SU-DHL-6 (cell line): ENCODE data around the gene EML6.

Source experiments
- H2AFZ ChIP-seq: fragments of 200-600 bp; sonication (generic); 2 replicates; pipeline ENCODE4 v1.6.1; 2014; ENCODE audit warnings: low read depth, mild to moderate bottlenecking, moderate library complexity, mixed read lengths, antibody characterized with exemption, low read length; ENCODE audit not compliant: severe bottlenecking
- H3F3A ChIP-seq: fragments of 200-600 bp; shearing (Covaris generic); 2 replicates; pipeline ENCODE4 v1.6.0; 2016; ENCODE audit warnings: antibody characterized with exemption, mild to moderate bottlenecking; ENCODE audit not compliant: insufficient read depth
- H3K27ac ChIP-seq: fragments of 200-600 bp; sonication (generic); 2 replicates; pipeline ENCODE4 v1.5.1; 2016; ENCODE audit warnings: low read depth, mild to moderate bottlenecking, low read length, moderate library complexity, mixed read lengths
- H3K27me3 ChIP-seq: fragments of 200-600 bp; sonication (generic), shearing (Covaris generic); 2 replicates; pipeline ENCODE4 v1.6.0; 2014; ENCODE audit warnings: mild to moderate bottlenecking, low read length
- H3K36me3 ChIP-seq: fragments of 200-600 bp; sonication (generic); 2 replicates; pipeline ENCODE4 v1.6.1; 2014; ENCODE audit warnings: mild to moderate bottlenecking, low read length, mixed read lengths
- H3K4me2 ChIP-seq: fragments of 300-600, 200-600 bp; shearing (Covaris generic), sonication (generic); 2 replicates; pipeline ENCODE4 v1.6.0; 2014; ENCODE audit warnings: low read length, low read depth, mild to moderate bottlenecking; ENCODE audit not compliant: poor library complexity, severe bottlenecking
- H3K4me3 ChIP-seq: fragments of 200-600 bp; sonication (generic); 2 replicates; pipeline ENCODE4 v1.5.1; 2014; ENCODE audit warnings: antibody characterized with exemption, low read length, mild to moderate bottlenecking, mixed read lengths; ENCODE audit not compliant: insufficient read depth, poor library complexity, severe bottlenecking
- H3K79me2 ChIP-seq: fragments of 200-600 bp; sonication (generic); 2 replicates; pipeline ENCODE4 v1.6.1; 2014; ENCODE audit warnings: mild to moderate bottlenecking, low read length, moderate library complexity; ENCODE audit not compliant: insufficient read depth
- H3K9ac ChIP-seq: fragments of 200-600 bp; sonication (generic); 2 replicates; pipeline ENCODE4 v1.7.0; 2014; ENCODE audit warnings: mild to moderate bottlenecking, low read length
- H3K9me2 ChIP-seq: fragments of 200-600 bp; sonication (generic); replicated peaks from 2 replicates; pipeline ENCODE4 v1.6.1; 2014; ENCODE audit warnings: low read length; ENCODE audit not compliant: insufficient read depth
- H3K9me3 ChIP-seq: fragments of 200-600 bp; sonication (generic); 2 replicates; pipeline ENCODE4 v1.6.1; 2014; ENCODE audit warnings: low read length, mixed read lengths; ENCODE audit not compliant: insufficient read depth
- H4K20me1 ChIP-seq: fragments of 200-600 bp; sonication (generic); 2 replicates; pipeline ENCODE4 v1.6.1; 2014; ENCODE audit warnings: low read depth, mild to moderate bottlenecking, antibody characterized with exemption, low read length, moderate library complexity, mixed read lengths
- CTCF ChIP-seq: fragments of 200-600 bp; sonication (generic); IDR thresholded peaks from one replicate; pipeline ENCODE4 v1.5.1; 2017; ENCODE audit warnings: antibody characterized with exemption, mild to moderate bottlenecking, low read length, moderate library complexity; ENCODE audit not compliant: insufficient read depth, poor library complexity, severe bottlenecking
- EZH2phosphoT487 ChIP-seq: fragments of 200-600 bp; sonication (generic), shearing (Covaris generic); conservative IDR thresholded peaks from 2 replicates; pipeline ENCODE4 v1.6.1; 2018; ENCODE audit warnings: mild to moderate bottlenecking, antibody characterized with exemption, low read length, moderate library complexity, mixed read lengths

The EML6 gene

GRCh38 chr2:54716375-54716774, 7.1 kb upstream of the EML6 start:
- Histone ChIP-seq H3K27ac (no peak overlapping the region), H3K4me2 (peak overlapping the region; percentile 23), H3K9ac (no peak overlapping the region), H4K20me1 (no peaks in the 10 kb centered on the region), H3K79me2 (no peaks in the 10 kb centered on the region), H3K36me3 (no peaks in the 10 kb centered on the region; the same call in 1 of the 2 replicates), H3F3A (no peaks in the 10 kb centered on the region), H3K4me3 (no peak overlapping the region), H3K9me2 (no peaks in the 10 kb centered on the region), H3K27me3 (no peaks in the 10 kb centered on the region), H2AFZ (no peak overlapping the region), H3K9me3 (no peaks in the 10 kb centered on the region)
- TF ChIP-seq EZH2phosphoT487: no peak
- no peak for TF ChIP-seq CTCF

GRCh38 chr2:54720563-54720962, 2.9 kb upstream of the EML6 start:
- Histone ChIP-seq H3K4me3 (no peak overlapping the region), H3K36me3 (no peaks in the 10 kb centered on the region; the same call in 1 of the 2 replicates), H3K4me2 (no peak overlapping the region), H3K9me3 (no peaks in the 10 kb centered on the region), H3K27ac (no peak overlapping the region), H3K27me3 (no peaks in the 10 kb centered on the region), H3K9me2 (no peaks in the 10 kb centered on the region), H3K9ac (no peak overlapping the region), H2AFZ (no peak overlapping the region), H3K79me2 (peaks cover 5% of the 10 kb centered on the region; the same call in 1 of the 2 replicates), H3F3A (0 out of 2 replicates have a peak, but pooled peaks cover 3% of the 10 kb centered on the region), H4K20me1 (no peaks in the 10 kb centered on the region)
- no peak for TF ChIP-seq CTCF
- TF ChIP-seq EZH2phosphoT487: no peak

GRCh38 chr2:54722641-54723040, 821 bp upstream of the EML6 start:
- no peaks in the 10 kb centered on the region for H3K27me3 ChIP-seq
- no peaks in the 10 kb centered on the region for H3K9me3 ChIP-seq
- H3F3A ChIP-seq: peaks cover 10% of the 10 kb centered on the region; the same call in 1 of the 2 replicates
- H3K4me2 ChIP-seq: peak overlapping the region; percentile 80
- no peaks in the 10 kb centered on the region for H3K9me2 ChIP-seq
- H3K27ac ChIP-seq: no peak overlapping the region
- H3K79me2 ChIP-seq: peaks cover 5% of the 10 kb centered on the region; the same call in 1 of the 2 replicates
- peak overlapping the region; percentile 59 for H2AFZ ChIP-seq
- peak overlapping the region; percentile 73 for H3K9ac ChIP-seq
- no peaks in the 10 kb centered on the region; the same call in 1 of the 2 replicates for H4K20me1 ChIP-seq
- TF ChIP-seq EZH2phosphoT487 (no peak), CTCF (no peak)
- no peaks in the 10 kb centered on the region for H3K36me3 ChIP-seq
- H3K4me3 ChIP-seq: peak overlapping the region; percentile 82
